Neural cell (in vitro differentiated cells): ENCODE data around the gene SSX4B. TPM values are rescaled to one million over a fixed set of nuclear protein-coding genes. Genes with fewer than 3 reads are reported as not detected.
"Not testable (repeated sequence)": the region's sequence is repeated elsewhere in the genome, so short reads cannot be mapped to it uniquely, and the experiment has no call there.

Experiments used
- H2AFZ ChIP-seq: fragments of 200-600, 300-800 bp; sonication (generic), shearing (Covaris generic); 2 replicates; pipeline ENCODE4 v1.6.0; 2014; ENCODE audit warnings: low read depth, mild to moderate bottlenecking, antibody characterized with exemption, low read length, moderate library complexity
- H3F3A ChIP-seq: fragments of 200-600 bp; shearing (Covaris generic); 2 replicates; pipeline ENCODE4 v1.6.1; 2016; ENCODE audit warnings: mild to moderate bottlenecking, moderate library complexity, mixed read lengths, antibody characterized with exemption, low read length; ENCODE audit not compliant: insufficient read depth, poor library complexity, severe bottlenecking
- H3K27ac ChIP-seq: fragments of 200-600, 300-800 bp; sonication (generic), shearing (Covaris generic); 2 replicates; pipeline ENCODE4 v1.5.1; 2014; ENCODE audit warnings: mild to moderate bottlenecking, low read length, moderate library complexity
- H3K27me3 ChIP-seq: fragments of 300-800, 200-600 bp; sonication (generic), shearing (Covaris generic); 2 replicates; pipeline ENCODE4 v1.6.0; 2014; ENCODE audit warnings: mild to moderate bottlenecking, low read depth, low read length, moderate library complexity; ENCODE audit not compliant: insufficient read depth
- H3K36me3 ChIP-seq: fragments of 300-800, 200-600 bp; sonication (generic), shearing (Covaris generic); 2 replicates; pipeline ENCODE4 v1.5.1; 2014; ENCODE audit warnings: mild to moderate bottlenecking, antibody characterized with exemption, low read length, moderate library complexity; ENCODE audit not compliant: insufficient read depth
- H3K4me2 ChIP-seq: fragments of 300-800, 200-600 bp; sonication (generic), shearing (Covaris generic); 2 replicates; pipeline ENCODE4 v1.6.0; 2014; ENCODE audit warnings: mild to moderate bottlenecking, low read length
- H3K4me3 ChIP-seq: fragments of 300-800, 200-600 bp; sonication (generic), shearing (Covaris generic); 2 replicates; pipeline ENCODE4 v1.5.1; 2014; ENCODE audit warnings: mild to moderate bottlenecking, low read length, moderate library complexity
- H3K79me2 ChIP-seq: fragments of 200-600 bp; shearing (Covaris generic); replicated peaks from 2 replicates; pipeline ENCODE4 v1.6.0; 2014; ENCODE audit warnings: mild to moderate bottlenecking, low read length, moderate library complexity; ENCODE audit not compliant: insufficient read depth
- H3K9ac ChIP-seq: fragments of 300-800, 200-600 bp; sonication (generic), shearing (Covaris generic); 2 replicates; pipeline ENCODE4 v1.6.1; 2016; ENCODE audit warnings: mild to moderate bottlenecking, low read length, mixed read lengths
- H3K9me2 ChIP-seq: fragments of 200-600 bp; shearing (Covaris generic); 2 replicates; pipeline ENCODE4 v1.6.1; 2016; ENCODE audit warnings: mild to moderate bottlenecking, low read length, mixed read lengths; ENCODE audit not compliant: insufficient read depth
- H3K9me3 ChIP-seq: fragments of 200-600, 300-800 bp; sonication (generic), shearing (Covaris generic); 2 replicates; pipeline ENCODE4 v1.6.1; 2016; ENCODE audit warnings: mild to moderate bottlenecking, mixed run types, low read length, moderate library complexity, mixed read lengths
- H4K20me1 ChIP-seq: fragments of 200-600 bp; shearing (Covaris generic); 2 replicates; pipeline ENCODE4 v1.6.1; 2016; ENCODE audit warnings: mild to moderate bottlenecking, mixed run types; ENCODE audit not compliant: insufficient read depth
- polyA plus RNA-seq: library from polyadenylated mRNA; depleted of rRNA; stranded (reverse); fragments of >200 nt; gene quantifications from 2 replicates; pipeline ENCODE4 v1.2.3, GENCODE V29; 2014

SSX4B gene
- polyA plus RNA-seq, 1 donor from 2014 or later: not detected

DNA sequence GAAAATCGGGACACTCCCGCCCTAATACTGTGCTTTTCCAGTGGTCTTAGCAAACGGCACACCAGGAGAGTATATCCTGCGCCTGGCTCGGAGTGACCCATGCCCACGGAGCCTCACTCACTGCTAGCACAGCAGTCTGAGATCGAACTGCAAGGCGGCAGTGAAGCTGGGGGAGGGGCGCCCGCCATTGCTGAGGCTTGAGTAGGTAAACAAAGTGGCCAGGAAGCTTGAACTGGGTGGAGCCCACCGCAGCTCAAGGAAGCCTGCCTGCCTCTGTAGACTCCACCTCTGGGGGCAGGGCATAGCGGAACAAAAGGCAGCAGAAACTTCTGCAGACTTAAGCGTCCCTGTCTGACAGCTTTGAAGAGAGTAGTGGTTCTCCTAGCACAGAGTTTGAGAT is 22.0 kb upstream of the SSX4B start:
- H3K9me2 ChIP-seq, H3F3A ChIP-seq, H3K4me3 ChIP-seq, H3K79me2 ChIP-seq, H3K36me3 ChIP-seq, H2AFZ ChIP-seq, H3K27me3 ChIP-seq, H3K9me3 ChIP-seq, H3K27ac ChIP-seq, H3K9ac ChIP-seq, H4K20me1 ChIP-seq, H3K4me2 ChIP-seq: not testable (repeated sequence)

GRCh38 chrX:48430166-48430565 is 18.4 kb upstream of the SSX4B start:
- H3K79me2 ChIP-seq: not testable (repeated sequence)

GRCh38 chrX:48429606-48430005 is 17.8 kb upstream of the SSX4B start:
- H3K9ac ChIP-seq, H3K36me3 ChIP-seq, H3K9me2 ChIP-seq, H3K27ac ChIP-seq, H3K4me2 ChIP-seq, H3K9me3 ChIP-seq, H3K27me3 ChIP-seq, H4K20me1 ChIP-seq, H2AFZ ChIP-seq, H3K79me2 ChIP-seq, H3K4me3 ChIP-seq, H3F3A ChIP-seq: not testable (repeated sequence)

More at GRCh38 chrX:48430166-48430565, 18.4 kb upstream of the SSX4B start:
- H3K4me2 ChIP-seq, H3K9ac ChIP-seq, H3K9me2 ChIP-seq, H3K9me3 ChIP-seq, H3K27me3 ChIP-seq, H4K20me1 ChIP-seq, H3F3A ChIP-seq, H3K4me3 ChIP-seq, H2AFZ ChIP-seq, H3K27ac ChIP-seq, H3K36me3 ChIP-seq: not testable (repeated sequence)

- not testable (repeated sequence) for H3K9me2 ChIP-seq, H3K9me3 ChIP-seq, H4K20me1 ChIP-seq, H3F3A ChIP-seq, H3K79me2 ChIP-seq, H3K27me3 ChIP-seq, H2AFZ ChIP-seq, H3K4me2 ChIP-seq, H3K27ac ChIP-seq, H3K4me3 ChIP-seq, H3K9ac ChIP-seq, H3K36me3 ChIP-seq
Observed at GRCh38 chrX:48427027-48427716, 15.4 kb upstream of the SSX4B start.

DNA sequence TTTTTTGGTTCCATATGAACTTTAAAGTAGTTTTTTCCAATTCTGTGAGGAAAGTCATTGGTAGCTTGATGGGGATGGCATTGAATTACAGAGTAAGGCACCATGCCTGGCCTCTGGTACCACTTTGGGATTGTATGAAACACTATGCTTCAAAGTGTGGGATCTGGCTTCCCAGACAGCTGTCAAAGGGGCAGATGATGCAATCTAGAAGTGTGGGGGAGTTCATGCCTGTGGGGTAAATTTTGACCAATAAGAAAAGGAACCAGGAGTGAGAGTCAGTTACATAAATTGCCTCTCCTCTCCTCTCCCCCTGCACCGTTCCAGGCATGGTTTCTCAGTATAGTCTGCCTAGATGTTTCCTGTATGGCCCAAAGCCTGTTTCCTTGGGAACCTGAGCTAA is 13.9 kb downstream of the SSX4B start:
- H3K9me2 ChIP-seq, H3K4me2 ChIP-seq, H3K27me3 ChIP-seq, H3K4me3 ChIP-seq, H3F3A ChIP-seq, H2AFZ ChIP-seq, H3K79me2 ChIP-seq, H3K9me3 ChIP-seq, H4K20me1 ChIP-seq, H3K27ac ChIP-seq, H3K9ac ChIP-seq, H3K36me3 ChIP-seq: not testable (repeated sequence)

DNA sequence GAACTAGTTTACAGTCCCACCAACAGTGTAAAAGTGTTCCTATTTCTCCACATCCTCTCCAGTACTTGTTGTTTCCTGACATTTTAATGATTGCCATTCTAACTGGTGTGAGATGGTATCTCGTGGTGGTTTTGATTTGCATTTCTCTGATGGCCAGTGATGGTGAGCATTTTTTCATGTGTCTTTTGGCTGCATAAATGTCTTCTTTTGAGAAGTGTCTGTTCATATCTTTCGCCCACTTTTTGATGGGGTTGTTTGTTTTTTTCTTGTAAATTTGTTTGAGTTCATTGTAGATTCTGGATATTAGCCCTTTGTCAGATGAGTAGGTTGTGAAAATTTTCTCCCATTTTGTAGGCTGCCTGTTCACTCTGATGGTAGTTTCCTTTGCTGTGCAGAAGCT is 14.8 kb downstream of the SSX4B start:
- not testable (repeated sequence) for H3K9me2 ChIP-seq, H4K20me1 ChIP-seq, H3K4me2 ChIP-seq, H2AFZ ChIP-seq, H3F3A ChIP-seq, H3K36me3 ChIP-seq, H3K4me3 ChIP-seq, H3K9ac ChIP-seq, H3K9me3 ChIP-seq, H3K79me2 ChIP-seq, H3K27ac ChIP-seq, H3K27me3 ChIP-seq

DNA sequence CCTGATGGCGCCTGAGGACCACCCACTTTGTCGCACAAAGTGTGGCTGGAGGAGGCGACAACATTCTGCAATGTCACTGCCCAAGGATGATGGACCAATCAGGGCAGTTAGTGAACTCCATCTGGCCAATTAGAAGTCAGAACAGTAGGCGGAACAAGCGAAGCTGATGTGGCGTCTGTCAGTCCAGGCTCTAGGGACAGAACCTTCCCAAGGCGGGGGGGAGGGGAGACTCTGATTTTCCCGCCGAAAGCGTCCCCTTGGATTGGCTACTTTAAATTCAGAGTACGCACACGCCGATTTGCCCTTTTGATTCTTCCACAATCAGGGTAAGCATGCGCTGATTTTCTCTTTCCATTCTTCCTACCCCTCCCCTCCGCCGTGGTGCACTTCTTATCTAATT is 28.5 kb downstream of the SSX4B start, which contains the start of gene SSX4:
Gene SSX4 (plus strand): TSS at position 301 of the 400 bp plus-strand sequence. CDS start 515 bp downstream, outside the sequence.
- not testable (repeated sequence) for H3K9me3 ChIP-seq, H3K9me2 ChIP-seq, H3K4me3 ChIP-seq, H2AFZ ChIP-seq, H3K9ac ChIP-seq, H3K4me2 ChIP-seq, H4K20me1 ChIP-seq, H3K27ac ChIP-seq, H3K27me3 ChIP-seq, H3K36me3 ChIP-seq, H3F3A ChIP-seq, H3K79me2 ChIP-seq

DNA sequence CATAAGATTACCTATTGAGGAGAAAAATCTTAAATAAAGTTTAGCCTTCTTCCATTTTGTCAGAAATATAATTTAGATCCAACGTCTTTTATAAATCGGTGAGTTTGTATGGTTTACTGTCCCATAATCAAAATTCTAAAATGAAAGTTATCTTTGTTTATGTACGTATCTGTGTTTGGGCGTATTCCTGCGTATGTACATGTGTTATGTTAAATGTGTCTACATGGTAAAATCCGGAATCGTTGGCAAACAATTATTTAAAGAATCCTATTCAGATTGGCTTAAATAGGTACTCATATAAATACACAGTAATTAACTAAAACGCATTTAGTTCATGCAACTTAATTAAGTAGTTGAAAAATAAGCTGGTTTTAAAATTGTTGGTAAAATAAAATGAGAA is 41.4 kb downstream of the SSX4B start:
- H3K9ac ChIP-seq, H3K4me3 ChIP-seq, H3F3A ChIP-seq, H3K9me2 ChIP-seq, H4K20me1 ChIP-seq, H3K4me2 ChIP-seq, H3K36me3 ChIP-seq, H3K79me2 ChIP-seq, H3K27me3 ChIP-seq, H3K9me3 ChIP-seq, H2AFZ ChIP-seq, H3K27ac ChIP-seq: not testable (repeated sequence)
